ENCODE results near the gene MAPKAP1. TPM values are rescaled to one million over a fixed set of nuclear protein-coding genes. Genes with fewer than 3 reads are reported as not detected.

The MAPKAP1 gene
- total RNA-seq, 2 experiments from 2014 or later = 66.2 to 78.8 TPM

DNA sequence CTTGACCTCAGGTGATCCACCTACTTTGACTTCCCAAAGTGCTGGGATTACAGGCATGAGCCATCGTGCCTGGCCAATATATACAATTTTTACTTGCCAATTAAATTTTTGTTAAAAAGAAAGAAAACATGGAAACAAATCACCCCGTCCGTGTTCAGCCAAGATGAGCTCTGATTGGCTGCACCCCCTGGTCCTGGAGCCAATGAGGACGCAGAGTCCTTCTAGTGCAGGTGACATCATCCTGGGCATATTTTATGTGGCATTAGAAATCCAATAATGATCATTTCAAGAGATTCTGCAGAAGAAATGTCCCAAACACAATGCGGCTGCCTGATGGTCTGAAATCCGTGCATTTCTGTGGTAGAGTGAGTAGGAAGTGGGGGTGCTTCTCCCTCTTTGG, 285.8 kb downstream of the MAPKAP1 start:
- H2AFZ ChIP-seq (ENCODE audit: low read length) = no peak overlapping the region

DNA sequence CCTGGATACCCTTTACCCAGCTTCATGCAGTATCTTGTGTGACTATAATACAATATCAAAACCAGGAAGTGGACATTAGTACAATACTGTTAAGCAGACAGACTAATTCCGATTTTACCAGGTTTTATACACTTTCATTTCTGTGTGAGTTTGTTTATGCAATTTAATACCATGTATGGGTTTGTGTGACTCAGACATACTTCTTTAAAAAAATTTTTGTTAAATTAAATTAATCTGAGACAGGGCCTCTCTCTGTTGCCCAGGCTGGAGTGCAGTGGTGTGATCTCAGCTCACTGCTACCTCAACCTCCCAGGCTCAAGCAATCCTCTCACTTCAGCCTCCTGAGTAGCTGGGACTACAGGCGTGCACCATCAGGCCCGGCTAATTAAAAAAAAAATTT, 288.6 kb downstream of the MAPKAP1 start:
- no peaks in the 10 kb centered on the region for H4K20me1 ChIP-seq (ENCODE audit: insufficient read depth, low read length)
- no peak overlapping the region for H3K27ac ChIP-seq (ENCODE audit: low read depth, low read length, poor library complexity, severe bottlenecking)
- H3K36me3 ChIP-seq (ENCODE audit: insufficient read depth, low read length) = no peaks in the 10 kb centered on the region
- H3K4me3 ChIP-seq (ENCODE audit: low read depth, low read length, poor library complexity, severe bottlenecking) = no peak overlapping the region
- no peaks in the 10 kb centered on the region for H3K9me3 ChIP-seq (ENCODE audit: low read length)
- BruUV-seq (replicated peaks) = no TSS peak
- CTCF ChIA-PET (ENCODE audit: unreplicated experiment) = no interaction called here
- no peak overlapping the region for H3K4me2 ChIP-seq (ENCODE audit: low read length)
- POLR2A ChIA-PET = interaction anchor here (0.8 kb wide), 1 partner anchor 33 kb away, joined by 4 read pairs; no protein-coding TSS in a partner anchor
- no peaks in the 10 kb centered on the region for H3K79me2 ChIP-seq (ENCODE audit: insufficient read depth, low read depth, low read length)
- no peak for DNase-seq (ENCODE audit: low spot score)
- no peak for TF ChIP-seq EZH2phosphoT487 (IDR thresholded peaks at IDR 0.05; ENCODE audit: borderline replicate concordance, low read depth, low read length)
- TF ChIP-seq, protein P1, sequence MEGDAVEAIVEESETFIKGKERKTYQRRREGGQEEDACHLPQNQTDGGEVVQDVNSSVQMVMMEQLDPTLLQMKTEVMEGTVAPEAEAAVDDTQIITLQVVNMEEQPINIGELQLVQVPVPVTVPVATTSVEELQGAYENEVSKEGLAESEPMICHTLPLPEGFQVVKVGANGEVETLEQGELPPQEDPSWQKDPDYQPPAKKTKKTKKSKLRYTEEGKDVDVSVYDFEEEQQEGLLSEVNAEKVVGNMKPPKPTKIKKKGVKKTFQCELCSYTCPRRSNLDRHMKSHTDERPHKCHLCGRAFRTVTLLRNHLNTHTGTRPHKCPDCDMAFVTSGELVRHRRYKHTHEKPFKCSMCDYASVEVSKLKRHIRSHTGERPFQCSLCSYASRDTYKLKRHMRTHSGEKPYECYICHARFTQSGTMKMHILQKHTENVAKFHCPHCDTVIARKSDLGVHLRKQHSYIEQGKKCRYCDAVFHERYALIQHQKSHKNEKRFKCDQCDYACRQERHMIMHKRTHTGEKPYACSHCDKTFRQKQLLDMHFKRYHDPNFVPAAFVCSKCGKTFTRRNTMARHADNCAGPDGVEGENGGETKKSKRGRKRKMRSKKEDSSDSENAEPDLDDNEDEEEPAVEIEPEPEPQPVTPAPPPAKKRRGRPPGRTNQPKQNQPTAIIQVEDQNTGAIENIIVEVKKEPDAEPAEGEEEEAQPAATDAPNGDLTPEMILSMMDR (conservative IDR thresholded peaks at IDR 0.05; ENCODE audit: low read length) = no peak
- intact Hi-C loops (cut with micrococcal nuclease; ENCODE audit: unreplicated experiment) = no loop called here
- H2AFZ ChIP-seq (ENCODE audit: low read length) = no peak overlapping the region
- H3K4me1 ChIP-seq (ENCODE audit: insufficient read depth, low read length, poor library complexity, severe bottlenecking) = no peaks in the 10 kb centered on the region
- no peaks in the 10 kb centered on the region for H3K9me2 ChIP-seq (ENCODE audit: insufficient read depth, low read length)

More for the DNA sequence above, 285.8 kb downstream of the MAPKAP1 start:
- Histone ChIP-seq H4K20me1 (ENCODE audit: insufficient read depth, low read length) (no peaks in the 10 kb centered on the region), H3K9me3 (ENCODE audit: low read length) (no peaks in the 10 kb centered on the region), H3K4me3 (ENCODE audit: low read depth, low read length, poor library complexity, severe bottlenecking) (no peak overlapping the region), H3K36me3 (ENCODE audit: insufficient read depth, low read length) (no peaks in the 10 kb centered on the region), H3K4me1 (ENCODE audit: insufficient read depth, low read length, poor library complexity, severe bottlenecking) (no peaks in the 10 kb centered on the region), H3K79me2 (ENCODE audit: insufficient read depth, low read depth, low read length) (no peaks in the 10 kb centered on the region), H3K9me2 (ENCODE audit: insufficient read depth, low read length) (no peaks in the 10 kb centered on the region), H3K4me2 (ENCODE audit: low read length) (no peak overlapping the region), H3K27ac (ENCODE audit: low read depth, low read length, poor library complexity, severe bottlenecking) (no peak overlapping the region)
- no TSS peak for BruUV-seq (replicated peaks)
- intact Hi-C loops (cut with micrococcal nuclease; ENCODE audit: unreplicated experiment) = no loop called here
- CTCF ChIA-PET (ENCODE audit: unreplicated experiment) = no interaction called here
- POLR2A ChIA-PET = interaction anchor here (0.7 kb wide), 1 partner anchor 168 kb away, joined by 3 read pairs; no protein-coding TSS in a partner anchor
- no peak for DNase-seq (ENCODE audit: low spot score)
- TF ChIP-seq, protein P1 (conservative IDR thresholded peaks at IDR 0.05; ENCODE audit: low read length) = no peak
- no peak for TF ChIP-seq EZH2phosphoT487 (IDR thresholded peaks at IDR 0.05; ENCODE audit: borderline replicate concordance, low read depth, low read length)

DNA sequence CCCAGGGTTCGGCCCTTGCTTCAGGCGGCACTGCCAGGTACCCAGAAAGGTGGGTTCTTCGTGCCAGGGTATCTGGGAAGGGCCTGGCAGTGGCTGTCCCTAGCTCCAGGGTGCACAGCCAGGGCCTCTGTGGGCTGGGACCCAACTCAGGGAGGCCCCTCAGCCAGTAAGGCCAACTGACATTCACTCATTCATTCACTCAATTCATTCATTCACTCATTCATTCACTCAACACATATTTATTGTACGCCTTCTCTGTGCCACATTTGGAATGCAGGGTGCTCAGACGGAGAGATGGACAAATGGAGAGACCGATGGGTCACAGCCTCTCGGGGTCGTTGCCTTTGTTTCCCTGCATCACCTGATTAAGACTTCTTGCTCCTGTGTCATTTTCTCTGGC, 290.5 kb downstream of the MAPKAP1 start:
- H2AFZ ChIP-seq (ENCODE audit: low read length) = no peak overlapping the region
- intact Hi-C loops (cut with micrococcal nuclease; ENCODE audit: unreplicated experiment) = no loop called here
- H3K4me3 ChIP-seq (ENCODE audit: low read depth, low read length, poor library complexity, severe bottlenecking) = no peak overlapping the region
- TF ChIP-seq, protein P1 (conservative IDR thresholded peaks at IDR 0.05; ENCODE audit: low read length) = no peak
- TF ChIP-seq EZH2phosphoT487 (IDR thresholded peaks at IDR 0.05; ENCODE audit: borderline replicate concordance, low read depth, low read length) = no peak
- no peaks in the 10 kb centered on the region for H4K20me1 ChIP-seq (ENCODE audit: insufficient read depth, low read length)
- no peak overlapping the region for H3K4me2 ChIP-seq (ENCODE audit: low read length)
- H3K79me2 ChIP-seq (ENCODE audit: insufficient read depth, low read depth, low read length) = no peaks in the 10 kb centered on the region
- H3K4me1 ChIP-seq (ENCODE audit: insufficient read depth, low read length, poor library complexity, severe bottlenecking) = peaks cover 2% of the 10 kb centered on the region
- ChIA-PET POLR2A (no interaction called here), CTCF (ENCODE audit: unreplicated experiment) (no interaction called here)
- no peak for DNase-seq (ENCODE audit: low spot score)
- no peaks in the 10 kb centered on the region for H3K9me3 ChIP-seq (ENCODE audit: low read length)
- BruUV-seq (replicated peaks) = no TSS peak
- no peaks in the 10 kb centered on the region for H3K36me3 ChIP-seq (ENCODE audit: insufficient read depth, low read length)
- H3K27ac ChIP-seq (ENCODE audit: low read depth, low read length, poor library complexity, severe bottlenecking) = no peak overlapping the region
- no peaks in the 10 kb centered on the region for H3K9me2 ChIP-seq (ENCODE audit: insufficient read depth, low read length)
